NT2/D1 (cell line): ENCODE data around the gene ACKR3.

ENCODE experiments used
- DNase-seq: peaks from one replicate; pipeline ENCODE4 v3.0.0-alpha.2; 2011; ENCODE audit warnings: low read depth, low spot score
- H3K27me3 ChIP-seq: 2 replicates; pipeline ENCODE4 v1.6.0; 2011; ENCODE audit warnings: mild to moderate bottlenecking; ENCODE audit not compliant: insufficient read length, insufficient read depth
- H3K36me3 ChIP-seq: 2 replicates; pipeline ENCODE4 v1.6.1; 2011; ENCODE audit warnings: mild to moderate bottlenecking, low read length, mixed read lengths; ENCODE audit not compliant: insufficient read depth, insufficient read length
- H3K4me1 ChIP-seq: 2 replicates; pipeline ENCODE4 v1.5.1; 2011; ENCODE audit not compliant: insufficient read depth, insufficient read length
- H3K4me3 ChIP-seq: 2 replicates; pipeline ENCODE4 v1.5.1; 2011; ENCODE audit warnings: low read depth; ENCODE audit not compliant: insufficient read length
- H3K9ac ChIP-seq: 2 replicates; pipeline ENCODE4 v1.6.0; 2011; ENCODE audit warnings: low read depth; ENCODE audit not compliant: insufficient read length
- H3K9me3 ChIP-seq: 2 replicates; pipeline ENCODE4 v1.5.1; 2011; ENCODE audit warnings: mild to moderate bottlenecking, low read length; ENCODE audit not compliant: insufficient read depth
- SUZ12 ChIP-seq: IDR thresholded peaks from 2 replicates; pipeline ENCODE4 v1.6.1; 2011; ENCODE audit not compliant: insufficient read length, insufficient read depth; ENCODE audit errors: extremely low read depth
- YY1 ChIP-seq: IDR thresholded peaks from 2 replicates; pipeline ENCODE4 v1.6.1; 2011; ENCODE audit not compliant: insufficient read length, insufficient read depth
- ZNF274 ChIP-seq: IDR thresholded peaks from 2 replicates; pipeline ENCODE4 v1.6.1; 2011; ENCODE audit warnings: mild to moderate bottlenecking, low read depth, low read length

Gene ACKR3

DNA sequence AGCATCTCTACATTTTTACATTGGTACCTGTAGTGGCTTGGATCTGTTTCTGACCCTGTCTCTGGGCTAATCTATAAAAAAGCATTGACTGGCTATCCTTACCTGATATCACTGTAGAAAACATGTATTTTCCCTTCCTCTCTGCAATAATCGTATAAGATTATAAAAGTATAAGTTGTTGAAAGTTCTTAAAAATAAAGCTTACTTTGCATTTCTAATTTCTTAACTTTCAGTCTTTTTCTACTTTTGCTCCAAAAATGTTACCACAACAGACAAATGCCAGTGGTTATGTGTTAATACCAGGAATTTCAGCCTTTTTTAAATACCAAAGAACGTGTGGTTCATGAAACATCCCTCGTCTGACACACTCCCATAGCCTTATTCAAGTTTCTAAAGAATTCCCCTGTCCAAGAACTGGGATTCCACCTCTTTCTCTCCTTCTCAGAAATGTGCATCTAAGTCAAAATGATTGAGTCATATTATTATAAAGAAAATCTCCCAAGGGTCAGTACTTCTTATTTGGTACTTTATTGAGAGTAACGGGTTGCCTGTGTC is 28.5 kb upstream of the ACKR3 start:
- H3K4me3 ChIP-seq = no peak overlapping the region
- H3K4me1 ChIP-seq = no peaks in the 10 kb centered on the region
- no peaks in the 10 kb centered on the region for H3K9me3 ChIP-seq
- TF ChIP-seq SUZ12 = no peak
- no peaks in the 10 kb centered on the region for H3K36me3 ChIP-seq
- H3K9ac ChIP-seq = no peak overlapping the region
- no peak for DNase-seq
- H3K27me3 ChIP-seq = no peaks in the 10 kb centered on the region

DNA sequence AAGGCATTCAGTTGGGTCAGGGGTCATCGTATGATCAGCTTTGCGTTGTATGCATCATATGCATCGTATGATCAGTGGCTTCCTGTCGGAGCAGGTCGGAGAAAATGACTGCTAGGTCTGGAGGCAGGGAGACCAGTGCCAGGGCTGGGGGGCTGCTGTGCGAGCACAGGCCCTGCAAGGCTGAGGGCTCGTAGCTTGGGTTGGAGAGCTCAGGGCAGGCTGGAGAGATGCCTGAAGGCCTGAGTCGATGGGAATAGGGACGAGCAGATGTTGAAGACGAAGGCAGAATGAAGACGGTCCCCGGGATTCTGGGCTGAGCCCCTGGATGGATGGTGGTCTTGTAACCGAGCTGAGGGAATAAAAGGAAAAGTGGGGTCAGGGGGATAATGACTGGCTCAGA is 25.3 kb upstream of the ACKR3 start:
- Histone ChIP-seq H3K4me1 (no peaks in the 10 kb centered on the region), H3K36me3 (no peaks in the 10 kb centered on the region), H3K27me3 (no peaks in the 10 kb centered on the region), H3K9ac (no peak overlapping the region), H3K4me3 (no peak overlapping the region), H3K9me3 (no peaks in the 10 kb centered on the region)
- TF ChIP-seq YY1 (no peak), ZNF274 (no peak), SUZ12 (no peak)
- no peak for DNase-seq

DNA sequence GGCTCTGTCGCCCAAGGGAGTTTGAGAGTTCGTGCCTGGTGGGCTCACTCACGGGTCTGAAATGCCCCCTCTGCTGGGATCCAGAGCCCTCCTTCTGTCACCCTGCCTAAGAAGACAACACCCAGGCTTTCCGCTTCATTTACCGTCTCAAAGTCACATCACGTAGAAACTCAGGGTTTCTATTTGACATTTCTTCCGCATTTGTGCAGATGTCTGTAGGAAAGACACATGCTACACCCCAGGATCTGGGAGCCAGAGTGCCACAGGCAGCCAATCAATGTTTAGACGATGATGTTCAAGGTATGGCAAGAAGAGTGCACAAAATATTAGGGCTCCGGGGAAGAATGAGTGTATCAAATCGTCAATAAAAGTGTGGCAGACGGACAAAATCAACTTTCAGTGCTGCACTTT is 24.4 kb upstream of the ACKR3 start:
- Histone ChIP-seq H3K9ac (no peak overlapping the region), H3K36me3 (no peaks in the 10 kb centered on the region), H3K27me3 (no peaks in the 10 kb centered on the region), H3K4me3 (no peak overlapping the region), H3K4me1 (no peaks in the 10 kb centered on the region), H3K9me3 (no peaks in the 10 kb centered on the region)
- DNase-seq = no peak
- TF ChIP-seq ZNF274 = no peak

DNA sequence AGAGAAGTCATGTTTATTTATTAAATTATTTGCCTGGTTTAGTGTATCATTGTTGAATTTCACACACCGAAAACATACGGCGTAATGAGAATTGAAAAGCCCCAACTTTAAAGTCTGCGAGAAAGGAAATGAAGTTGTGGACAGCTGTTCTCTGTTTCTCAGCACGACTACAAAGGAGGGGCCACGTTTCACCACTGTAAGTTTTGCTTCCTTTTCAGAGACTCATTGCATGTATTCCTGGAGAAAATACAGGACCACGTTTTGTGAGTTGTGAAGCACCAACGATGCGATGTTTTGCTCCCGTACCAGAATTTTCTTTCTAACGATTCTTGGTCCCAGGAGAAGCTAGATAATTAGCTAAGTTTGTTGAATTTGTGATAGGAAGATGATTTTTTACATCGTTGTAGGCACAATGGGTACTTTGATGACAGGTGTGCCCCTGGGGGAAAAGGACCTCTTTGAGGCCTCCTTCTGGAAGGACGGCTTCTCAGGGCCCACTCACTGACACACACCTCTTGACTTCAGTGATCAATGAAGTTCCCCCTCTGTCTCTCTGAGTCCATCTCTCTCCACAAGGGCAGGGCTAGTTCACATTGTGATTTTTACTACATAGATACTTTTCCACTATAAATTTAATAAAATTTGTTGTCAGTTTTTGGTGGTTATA is 23.7 kb upstream of the ACKR3 start:
- H3K9ac ChIP-seq = no peak overlapping the region
- no peaks in the 10 kb centered on the region for H3K36me3 ChIP-seq
- TF ChIP-seq ZNF274 = no peak
- TF ChIP-seq YY1 = no peak
- no peak for TF ChIP-seq SUZ12
- H3K4me1 ChIP-seq = peaks cover 2% of the 10 kb centered on the region
- DNase-seq = no peak
- no peaks in the 10 kb centered on the region for H3K27me3 ChIP-seq
- no peak overlapping the region for H3K4me3 ChIP-seq
- no peaks in the 10 kb centered on the region for H3K9me3 ChIP-seq

DNA sequence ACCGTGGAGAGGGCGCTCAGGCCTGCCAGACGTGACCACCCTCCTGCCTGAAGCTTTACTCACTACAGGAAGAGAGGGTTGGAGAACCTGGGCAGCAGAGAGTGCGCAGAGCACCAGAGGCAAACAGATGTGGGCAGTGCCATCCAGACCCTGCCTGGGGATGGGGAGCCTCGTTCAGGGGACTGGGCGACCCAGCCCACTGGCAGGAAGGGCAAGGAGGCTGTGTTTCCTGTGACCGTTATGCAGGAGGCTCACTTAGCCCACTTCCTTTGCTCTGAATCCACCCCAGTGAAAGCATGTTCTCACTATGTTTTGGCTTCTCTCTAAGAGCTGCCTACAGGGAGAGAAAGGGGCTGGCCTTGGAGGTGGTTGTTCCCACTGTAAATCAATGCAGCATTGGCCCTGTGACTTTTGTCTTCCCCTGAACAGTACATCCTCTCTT is 23.0 kb upstream of the ACKR3 start:
- Histone ChIP-seq H3K4me3 (no peak overlapping the region), H3K4me1 (peaks cover 9% of the 10 kb centered on the region), H3K9ac (no peak overlapping the region), H3K9me3 (no peaks in the 10 kb centered on the region), H3K27me3 (no peaks in the 10 kb centered on the region), H3K36me3 (no peaks in the 10 kb centered on the region)
- TF ChIP-seq ZNF274 (no peak), YY1 (no peak)
- DNase-seq = no peak

DNA sequence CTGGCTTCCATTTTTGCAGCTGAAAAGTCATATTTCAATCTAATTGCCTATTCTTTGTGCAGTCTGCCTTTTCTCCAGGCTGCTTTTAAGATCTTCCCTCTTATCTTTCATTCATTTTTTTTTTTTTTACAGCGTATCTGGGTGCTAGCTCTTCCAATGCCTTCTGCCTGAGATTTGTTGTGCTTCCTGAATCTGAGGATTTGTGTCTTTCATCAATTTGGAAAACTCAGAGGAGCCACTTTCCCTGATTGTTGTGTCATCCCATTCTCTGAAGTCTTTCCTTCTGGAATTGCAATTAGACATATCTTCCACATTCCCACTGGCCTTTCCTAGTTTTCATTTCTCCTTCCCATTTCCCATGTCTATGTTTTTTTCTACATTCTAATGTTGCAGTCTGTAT is 21.9 kb upstream of the ACKR3 start:
- H3K27me3 ChIP-seq = no peaks in the 10 kb centered on the region
- no peak for TF ChIP-seq YY1
- TF ChIP-seq ZNF274 = no peak
- no peak for TF ChIP-seq SUZ12
- H3K4me1 ChIP-seq = peaks cover 11% of the 10 kb centered on the region
- no peaks in the 10 kb centered on the region for H3K9me3 ChIP-seq
- H3K9ac ChIP-seq = no peak overlapping the region
- no peak overlapping the region for H3K4me3 ChIP-seq
- H3K36me3 ChIP-seq = no peaks in the 10 kb centered on the region
- DNase-seq = no peak

DNA sequence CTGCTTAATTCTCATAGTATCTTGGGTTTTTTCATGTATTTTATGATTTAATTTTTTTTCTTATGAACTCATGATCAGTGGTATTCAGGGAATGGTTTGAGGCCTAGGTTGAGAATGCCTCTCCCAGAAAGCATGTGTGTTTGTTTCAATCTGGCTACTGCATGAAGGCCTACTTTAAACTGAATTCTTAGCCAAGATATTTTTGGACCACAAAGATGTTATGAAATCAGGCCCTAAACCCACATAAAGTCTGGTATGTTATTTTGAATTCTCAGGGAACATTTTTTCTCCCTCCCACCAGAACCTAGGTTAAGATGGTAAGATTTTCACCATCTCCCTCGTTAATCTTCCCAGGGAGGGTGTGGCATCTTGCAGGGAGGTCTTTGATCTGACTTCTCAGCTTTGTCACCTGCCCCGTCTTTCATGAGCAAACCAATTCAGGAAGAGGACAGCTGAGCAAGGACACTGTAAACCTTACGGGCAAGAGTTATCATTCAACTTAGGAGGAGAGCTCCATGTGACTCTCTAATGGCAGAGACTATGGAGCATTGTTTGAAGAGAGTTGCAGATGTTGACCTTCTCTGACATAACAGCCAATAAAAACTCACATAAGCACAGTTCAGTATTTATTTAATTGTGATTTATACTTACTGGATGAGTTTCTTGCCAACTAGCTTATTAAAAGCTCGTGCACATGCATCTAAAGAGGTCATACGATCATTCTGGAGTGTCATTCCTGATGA is 21.3 kb upstream of the ACKR3 start:
- DNase-seq = no peak
- H3K9me3 ChIP-seq = no peaks in the 10 kb centered on the region
- H3K4me3 ChIP-seq = no peak overlapping the region
- H3K9ac ChIP-seq = no peak overlapping the region
- TF ChIP-seq SUZ12 = no peak
- no peak for TF ChIP-seq ZNF274
- TF ChIP-seq YY1 = no peak
- peaks cover 15% of the 10 kb centered on the region for H3K4me1 ChIP-seq
- H3K27me3 ChIP-seq = no peaks in the 10 kb centered on the region
- no peaks in the 10 kb centered on the region for H3K36me3 ChIP-seq

DNA sequence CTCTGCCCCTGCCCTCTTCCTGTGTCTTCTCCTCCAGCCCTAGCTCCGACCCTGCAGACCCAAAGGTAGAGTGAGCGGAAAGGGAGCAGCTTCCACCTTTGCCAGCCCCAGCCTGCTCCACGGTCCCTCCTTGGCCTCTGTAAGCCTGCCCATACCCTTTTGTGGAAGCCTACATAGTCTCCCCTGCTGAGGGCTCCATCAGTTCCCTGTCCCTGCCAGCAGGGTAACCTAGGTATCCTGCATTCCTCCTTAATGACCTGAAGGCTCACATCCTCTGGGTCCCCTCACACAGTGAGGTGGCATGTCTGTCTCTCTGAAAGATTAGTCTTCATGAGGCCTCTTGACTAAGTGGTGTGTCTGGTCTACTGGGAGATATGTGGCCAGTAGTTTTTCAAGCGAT is 20.5 kb upstream of the ACKR3 start:
- Histone ChIP-seq H3K27me3 (no peaks in the 10 kb centered on the region), H3K4me1 (peaks cover 15% of the 10 kb centered on the region), H3K36me3 (no peaks in the 10 kb centered on the region), H3K9me3 (no peaks in the 10 kb centered on the region), H3K9ac (no peak overlapping the region), H3K4me3 (no peak overlapping the region)
- TF ChIP-seq SUZ12 (no peak), YY1 (no peak), ZNF274 (no peak)
- DNase-seq = no peak
